HepG2 (cell line): ENCODE measurements around the gene ATP9A. TPM values are rescaled to one million over a fixed set of nuclear protein-coding genes. Genes with fewer than 3 reads are reported as not detected.

Experiments
- ATAC-seq: fragments of 200-7000 bp; cut with Tn5 transposase; 3 replicates; pipeline ENCODE4 v1.9.1; 2020; ENCODE audit warnings: mild to moderate bottlenecking, moderate library complexity
- BruUV-seq: library from RNA; stranded (reverse); fragments of 400-500 nt; replicated peaks from 2 replicates; lab custom pipeline; 2021; lab: Mats Ljungman, UMichigan
- CTCF ChIA-PET: fragments of 300-600 bp; formaldehyde crosslinking; extraction: SDS; loops from one replicate; lab custom pipeline; 2021; ENCODE audit warnings: low total read pairs, inconsistent platforms, low intra/inter-chr PET ratio; lab: Yijun Ruan, JAX
- POLR2A ChIA-PET: fragments of 350-600 bp; sonication (Branson Sonifier 250); formaldehyde crosslinking; loops from one replicate; lab custom pipeline; 2020; ENCODE audit warnings: antibody characterized with exemption, inconsistent platforms; lab: Yijun Ruan, JAX
- DNase-seq: peaks from one replicate; pipeline ENCODE4 v3.0.0-alpha.2; 2015; ENCODE audit warnings: low spot score
- FAIRE-seq: peaks from 3 replicates; lab custom pipeline; 2011; peaks lifted over from hg19 to GRCh38; lab: Jason Lieb, UNC
- H2AFZ ChIP-seq: one replicate; pipeline ENCODE4 v1.6.1; 2011; ENCODE audit warnings: low read length, inconsistent platforms
- H3K27ac ChIP-seq: fragments of 300-600 bp; 3 replicates; pipeline ENCODE4 v1.8.0; 2011; ENCODE audit warnings: mixed run types, mild to moderate bottlenecking, mixed read lengths, low read length, inconsistent platforms; ENCODE audit not compliant: insufficient read depth; ENCODE audit errors: extremely low read length
- H3K27me3 ChIP-seq, 2 experiments: fragments of 200-600 bp in 1 of 2; 2 replicates in 1 of 2; 3 replicates in 1 of 2; pipeline versions ENCODE4 v1.6.0 to v1.8.0; 2011; ENCODE audit warnings: low read length in 2 of 2, mild to moderate bottlenecking in 2 of 2, moderate library complexity in 2 of 2, inconsistent platforms in 1 of 2; ENCODE audit not compliant: insufficient read depth in 2 of 2, control insufficient read depth in 1 of 2
- H3K36me3 ChIP-seq, 2 experiments: fragments of 200-600 bp in 1 of 2; replicated peaks in 1 of 2; 2 replicates in 1 of 2; 3 replicates in 1 of 2; pipeline versions ENCODE4 v1.5.1 to v1.8.0; 2011; ENCODE audit warnings: low read length in 2 of 2, inconsistent platforms in 1 of 2; ENCODE audit not compliant: insufficient read depth in 2 of 2, control insufficient read depth in 1 of 2
- H3K4me1 ChIP-seq: 2 replicates; pipeline ENCODE4 v1.5.1; 2012; ENCODE audit warnings: low read length, inconsistent platforms; ENCODE audit not compliant: insufficient read depth
- H3K4me2 ChIP-seq: 2 replicates; pipeline ENCODE4 v1.6.0; 2011; ENCODE audit warnings: low read depth, low read length, inconsistent platforms
- H3K4me3 ChIP-seq, 3 experiments: fragments of 200-600 bp in 1 of 3; sonication (generic), shearing (Covaris generic) in 1 of 3; replicated peaks in 1 of 3; 2 replicates each; pipeline ENCODE4 v1.5.1; 2011 to 2016; ENCODE audit warnings: low read length in 3 of 3, inconsistent platforms in 2 of 3, low read depth in 2 of 3, mild to moderate bottlenecking in 2 of 3, control low read depth in 1 of 3, mixed read lengths in 1 of 3; ENCODE audit not compliant: insufficient read depth in 1 of 3
- H3K79me2 ChIP-seq: one replicate; pipeline ENCODE4 v1.6.1; 2011; ENCODE audit warnings: low read length, inconsistent platforms; ENCODE audit not compliant: insufficient read depth
- H3K9ac ChIP-seq: 2 replicates; pipeline ENCODE4 v1.6.0; 2011; ENCODE audit warnings: mild to moderate bottlenecking, low read depth, low read length, inconsistent platforms; ENCODE audit not compliant: insufficient read depth
- H3K9me3 ChIP-seq: 2 replicates; pipeline ENCODE4 v1.5.1; 2012; ENCODE audit warnings: mild to moderate bottlenecking, low read length
- H4K20me1 ChIP-seq: 2 replicates; pipeline ENCODE4 v1.6.0; 2011; ENCODE audit warnings: inconsistent platforms, mild to moderate bottlenecking, low read length, moderate library complexity; ENCODE audit not compliant: insufficient read depth
- FOXC1 ChIP-seq: sonication (generic); formaldehyde crosslinking; IDR thresholded peaks from 2 replicates; pipeline ENCODE4 v1.8.0; 2022; ENCODE audit warnings: mild to moderate bottlenecking, missing genetic modification reagents, borderline replicate concordance
- KLF16 ChIP-seq, 2 experiments: sonication (generic) in 1 of 2; formaldehyde crosslinking in 1 of 2; IDR thresholded peaks; 2 replicates each; pipeline versions ENCODE4 v1.6.1 to v1.8.0; 2016 to 2023; ENCODE audit warnings: missing genetic modification reagents in 2 of 2, missing compliant biosample characterization in 1 of 2
- NBN ChIP-seq: fragments of 450-650 bp; conservative IDR thresholded peaks from 2 replicates; pipeline ENCODE4 v1.6.1; 2017
- RXRB ChIP-seq: IDR thresholded peaks from 2 replicates; pipeline ENCODE4 v1.6.1; 2016; ENCODE audit warnings: borderline replicate concordance, missing genetic modification reagents, missing compliant biosample characterization
- SETDB1 ChIP-seq: sonication (generic); formaldehyde crosslinking; IDR thresholded peaks from 2 replicates; pipeline ENCODE4 v1.5.1; 2020; ENCODE audit warnings: missing genetic modification reagents, mild to moderate bottlenecking, borderline replicate concordance
- SPEN ChIP-seq: sonication (generic); formaldehyde crosslinking; IDR thresholded peaks from 2 replicates; pipeline ENCODE4 v1.5.1; 2020; ENCODE audit warnings: low read depth, mild to moderate bottlenecking, missing genetic modification reagents
- TCF7L2 ChIP-seq: IDR thresholded peaks from 2 replicates; pipeline ENCODE4 v1.6.1; 2011; ENCODE audit warnings: mild to moderate bottlenecking, low read depth, low read length, moderate library complexity
- ZHX2 ChIP-seq, 2 experiments: sonication (generic) in 1 of 2; formaldehyde crosslinking in 1 of 2; IDR thresholded peaks; 2 replicates each; pipeline versions ENCODE4 v1.6.1 to v1.9.0; 2014 to 2022; ENCODE audit warnings: antibody characterized with exemption in 1 of 2, borderline replicate concordance in 1 of 2, inconsistent platforms in 1 of 2, low read depth in 1 of 2, missing genetic modification reagents in 1 of 2
- ZNF431 ChIP-seq: sonication (generic); formaldehyde crosslinking; IDR thresholded peaks from 2 replicates; pipeline ENCODE4 v1.9.0; 2022; ENCODE audit warnings: missing genetic modification reagents, low read depth, mild to moderate bottlenecking, borderline replicate concordance
- ZNF432 ChIP-seq: sonication (generic); formaldehyde crosslinking; IDR thresholded peaks from 2 replicates; pipeline ENCODE4 v1.5.0; 2020; ENCODE audit warnings: missing genetic modification reagents, mild to moderate bottlenecking, borderline replicate concordance
- ZNF549 ChIP-seq: sonication (generic); formaldehyde crosslinking; IDR thresholded peaks from 2 replicates; pipeline ENCODE4 v1.5.0; 2020; ENCODE audit warnings: missing genetic modification reagents
- ZNF558 ChIP-seq: sonication (generic); formaldehyde crosslinking; IDR thresholded peaks from 2 replicates; pipeline ENCODE4 v1.9.0; 2022; ENCODE audit warnings: mild to moderate bottlenecking, missing genetic modification reagents, borderline replicate concordance
- ZNF639 ChIP-seq: conservative IDR thresholded peaks from 2 replicates; pipeline ENCODE4 v1.6.1; 2018; ENCODE audit warnings: missing genetic modification reagents
- ZNF710 ChIP-seq: sonication (generic); formaldehyde crosslinking; IDR thresholded peaks from 2 replicates; pipeline ENCODE4 v1.5.0; 2020; ENCODE audit warnings: mild to moderate bottlenecking, missing genetic modification reagents, borderline replicate concordance
- WGBS: methylation state at CpG from one replicate; pipeline ENCODE4 v1.1.6; 2017; ENCODE audit warnings: low lambda C conversion rate; 5-methylcytosine and 5-hydroxymethylcytosine counted together
- in situ Hi-C: cut with HindIII; loops from 2 replicates; pipeline ENCODE4 v1.10.0; 2017; ENCODE audit warnings: low pct_unique_long_range_greater_than_20kb; ENCODE audit not compliant: extremely low pct_ligation_motif_present
- intact Hi-C: fragments of 100-400 bp; cut with micrococcal nuclease; formaldehyde crosslinking; loops from one replicate; pipeline ENCODE4 v1.10.0; 2022; ENCODE audit not compliant: unreplicated experiment
- polyA plus RNA-seq, 8 experiments: library from polyadenylated mRNA; depleted of rRNA in 3 of 8; stranded (reverse) in 7 of 8; unstranded in 1 of 8; fragments of >200 nt; fragmentation: Illumina TruSeq in 4 of 8; extraction: Trizol in 4 of 8; gene quantifications; 2 replicates each; pipeline versions ENCODE4 v1.2.1 to v1.2.3, GENCODE V29; 2011 to 2016; ENCODE audit warnings: low read depth in 4 of 8, missing spikeins in 1 of 8, mixed read lengths in 1 of 8; ENCODE audit not compliant: insufficient read depth in 1 of 8
- total RNA-seq, 5 experiments: library from RNA; depleted of rRNA; stranded (reverse); fragments of >200 nt; fragmentation: Illumina TruSeq; extraction: Trizol; gene quantifications; 2 replicates each; pipeline ENCODE4 v1.2.3, GENCODE V29; 2016; ENCODE audit warnings: low read depth in 1 of 5

Gene ATP9A
- total and polyA plus RNA-seq, 2 of the 13 experiments (the other 11 are each of a cell fraction or from before 2014, with no cell fraction given): 11.8 to 18.5 TPM

GRCh38 chr20:51750770-51751388 lies 17.3 kb downstream of the ATP9A start:
- Histone ChIP-seq H4K20me1 (no peaks in the 10 kb centered on the region), H3K4me2 (peak overlapping the region; percentile 46), H3K36me3 (0 out of 5 replicates have a peak, but pooled peaks cover 0 to 2% of the 10 kb centered on the region in 2 experiments), H3K79me2 (peaks cover 20% of the 10 kb centered on the region), H3K4me1 (peaks cover 74% of the 10 kb centered on the region), H3K4me3 (no peak overlapping the region), H3K27ac (peak overlapping the region; percentile 60), H3K9me3 (no peaks in the 10 kb centered on the region), H2AFZ (no peak overlapping the region), H3K9ac (peak overlapping the region; percentile 63), H3K27me3 (no peaks in the 10 kb centered on the region)
- no TSS peak for BruUV-seq
- 93% methylated on average over 10 of the region's 10 CpGs for WGBS
- ChIA-PET POLR2A (interaction anchor here (0.6 to 2.2 kb wide), 3 partner anchors 9 to 17 kb away, joined by 8 to 12 read pairs (median 11); partner anchors contain the start of gene ATP9A), CTCF (no interaction called here)
- ATAC-seq: no peak
- in situ Hi-C loops: loop anchor here (10.0 kb wide), 1 partner anchor 46 kb away; no protein-coding TSS in a partner anchor
- FAIRE-seq: no peak
- no peak for DNase-seq
- intact Hi-C loops: loop anchor here (1.0 kb wide), 1 partner anchor 8 kb away; no protein-coding TSS in a partner anchor
- TF ChIP-seq TCF7L2 (no peak), SPEN (CRISPR knock-in tag) (no peak), ZHX2 (IDR thresholded peaks at IDR 0.05; ENCODE audit: low read depth) (no peak), ZHX2 (CRISPR knock-in tag; IDR thresholded peaks at IDR 0.05; ENCODE audit: borderline replicate concordance) (no peak), ZNF431 (CRISPR knock-in tag) (no peak), ZNF710 (0 out of 2 replicates have a peak, but pooled peaks have one; percentile 16), ZNF558 (CRISPR knock-in tag) (no peak), FOXC1 (CRISPR knock-in tag) (0 out of 2 replicates have a peak, but pooled peaks have one; percentile 49), ZNF549 (CRISPR knock-in tag) (no peak), NBN (no peak), RXRB (no peak), SETDB1 (CRISPR knock-in tag) (no peak), ZNF639 (CRISPR knock-in tag) (no peak), ZNF432 (CRISPR knock-in tag) (no peak), KLF16 (CRISPR knock-in tag; IDR thresholded peaks at IDR 0.05) (no peak)
